ENCODE results near the gene DNLZ.

DNA sequence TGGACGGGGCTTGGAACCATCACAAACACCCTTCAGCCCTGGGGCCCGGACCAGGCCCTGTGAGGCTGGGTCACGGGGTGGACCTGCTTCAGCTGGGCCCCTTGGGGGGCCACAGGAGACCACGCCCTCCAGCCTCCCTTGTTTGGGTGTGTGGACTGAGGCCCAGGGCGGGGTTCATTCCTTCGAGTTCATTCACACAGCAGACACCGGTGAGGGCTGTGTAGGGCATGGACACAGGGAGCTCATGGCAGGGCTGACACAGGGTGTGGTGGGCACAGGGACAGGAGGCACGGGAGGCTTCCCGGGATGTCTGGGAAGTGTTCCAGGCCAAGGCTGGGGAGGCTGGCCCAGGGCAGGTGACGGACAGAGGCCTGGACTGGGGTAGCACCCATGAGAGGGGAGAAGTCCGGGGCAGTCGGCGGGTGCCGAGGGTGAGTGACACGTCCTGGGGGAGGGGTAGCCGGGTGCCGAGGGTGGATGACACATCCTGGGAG, 8.9 kb downstream of the DNLZ start:
- TF ChIP-seq POLR2A (IDR thresholded peaks at IDR 0.05; ENCODE audit: low read depth, low read length) (no peak), POLR2AphosphoS5 (IDR thresholded peaks at IDR 0.05; ENCODE audit: low read depth, low read length) (no peak), TAF1 (IDR thresholded peaks at IDR 0.05; ENCODE audit: borderline replicate concordance, low read depth, low read length) (no peak)

Data from GM12892 (cell line).